OCI-LY1 (cell line): ENCODE measurements around the gene SLC50A1.

Experiments
- CTCF ChIP-seq: fragments of 200-600 bp; sonication (generic), shearing (Covaris generic); IDR thresholded peaks from 2 replicates; pipeline ENCODE4 v1.5.1; 2017; ENCODE audit warnings: mild to moderate bottlenecking, antibody characterized with exemption, low read length, moderate library complexity, mixed read lengths
- EZH2 ChIP-seq: fragments of 200-600 bp; sonication (generic), shearing (Covaris generic); IDR thresholded peaks from 2 replicates; pipeline ENCODE4 v1.8.0; 2017; ENCODE audit warnings: borderline replicate concordance, mixed run types, mild to moderate bottlenecking, antibody characterized with exemption, low read length, moderate library complexity, mixed read lengths

GRCh38 chr1:155173478-155174323 lies 38.0 kb downstream of the SLC50A1 start, which contains the start of gene TRIM46:
- TF ChIP-seq CTCF (no peak), EZH2 (no peak)
